ENCODE results near the gene ZFP36.

DNA sequence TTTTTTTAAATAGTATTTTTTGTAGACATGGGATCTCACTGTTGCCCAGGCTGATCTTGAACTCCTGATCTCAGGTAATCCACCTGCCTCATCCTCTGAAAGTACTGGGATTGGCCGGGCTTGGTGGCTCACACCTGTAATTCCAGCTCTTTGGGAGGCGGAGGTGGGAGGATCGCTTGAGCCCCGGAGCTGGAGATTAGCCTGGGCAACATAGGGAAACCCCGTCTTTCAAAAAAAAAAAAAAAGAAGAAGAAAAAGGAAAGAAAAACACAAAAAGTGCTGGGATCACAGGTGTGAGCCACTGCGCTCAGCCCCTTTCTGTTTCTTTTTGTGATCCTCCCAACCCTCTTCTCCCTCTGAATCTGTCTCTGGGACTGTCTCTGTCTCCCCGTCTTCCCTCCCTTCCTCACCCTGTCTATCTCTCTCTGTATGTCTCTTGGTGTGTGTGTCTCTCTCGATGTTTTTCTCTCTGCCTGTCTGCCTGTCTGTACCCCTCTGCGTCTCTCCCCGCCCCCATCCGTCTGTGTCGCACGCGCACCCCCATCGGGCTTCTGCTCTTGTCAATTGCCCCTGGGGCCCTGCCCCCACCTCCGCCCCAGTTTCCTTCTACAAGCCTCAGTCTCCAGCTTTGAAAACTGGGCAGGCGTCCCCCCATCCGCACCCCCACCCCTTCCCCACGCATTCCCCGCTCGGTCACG is 540 bp upstream of the ZFP36 start:
- TF ChIP-seq CTCF (IDR thresholded peaks at IDR 0.05) (no peak), CEBPB (IDR thresholded peaks at IDR 0.05) (no peak), FOSL2 (IDR thresholded peaks at IDR 0.05) (no peak), FOSL2 (CRISPR knock-in tag; IDR thresholded peaks at IDR 0.05) (0 out of 2 replicates have a peak, but pooled peaks have one; percentile 42)
- TF ChIP-seq, protein P1, sequence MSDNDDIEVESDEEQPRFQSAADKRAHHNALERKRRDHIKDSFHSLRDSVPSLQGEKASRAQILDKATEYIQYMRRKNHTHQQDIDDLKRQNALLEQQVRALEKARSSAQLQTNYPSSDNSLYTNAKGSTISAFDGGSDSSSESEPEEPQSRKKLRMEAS (IDR thresholded peaks at IDR 0.05): no peak
